ENCODE results near the gene KCNK18. TPM values are rescaled to one million over a fixed set of nuclear protein-coding genes. Genes with fewer than 3 reads are reported as not detected.

Gene KCNK18
- total RNA-seq, 1 donor from 2014 or later, result not detected

- no peak for TF ChIP-seq CTCF (IDR thresholded peaks at IDR 0.05; ENCODE audit: partially characterized antibody, unreplicated experiment)
- no peak overlapping the region for H3K4me3 Mint-ChIP-seq (ENCODE audit: unreplicated experiment)
- no peaks in the 10 kb centered on the region for H3K36me3 Mint-ChIP-seq (ENCODE audit: unreplicated experiment)
- H3K9me3 Mint-ChIP-seq (ENCODE audit: unreplicated experiment), result peaks cover 6% of the 10 kb centered on the region
- peaks cover 22% of the 10 kb centered on the region for H3K27me3 Mint-ChIP-seq (ENCODE audit: unreplicated experiment)
- no peak overlapping the region for H3K27ac Mint-ChIP-seq (ENCODE audit: unreplicated experiment)
- DNase-seq, result no peak
- H3K4me1 Mint-ChIP-seq (ENCODE audit: low read depth, unreplicated experiment), result peaks cover 2% of the 10 kb centered on the region
Observed at GRCh38 chr10:117167346-117167788, 29.9 kb upstream of the KCNK18 start.

GRCh38 chr10:117167789-117168674 lies 29.3 kb upstream of the KCNK18 start:
- no peak overlapping the region for H3K27ac Mint-ChIP-seq (ENCODE audit: unreplicated experiment)
- H3K36me3 Mint-ChIP-seq (ENCODE audit: unreplicated experiment), result no peaks in the 10 kb centered on the region
- peak; percentile 100 for TF ChIP-seq CTCF (IDR thresholded peaks at IDR 0.05; ENCODE audit: partially characterized antibody, unreplicated experiment)
- peak; percentile 85 for DNase-seq
- H3K9me3 Mint-ChIP-seq (ENCODE audit: unreplicated experiment), result peaks cover 6% of the 10 kb centered on the region
- peaks cover 22% of the 10 kb centered on the region for H3K27me3 Mint-ChIP-seq (ENCODE audit: unreplicated experiment)
- H3K4me1 Mint-ChIP-seq (ENCODE audit: low read depth, unreplicated experiment), result peaks cover 2% of the 10 kb centered on the region
- peak overlapping the region; percentile 61 for H3K4me3 Mint-ChIP-seq (ENCODE audit: unreplicated experiment)

GRCh38 chr10:117168729-117169128 lies 28.6 kb upstream of the KCNK18 start:
- DNase-seq, result no peak
- peaks cover 6% of the 10 kb centered on the region for H3K9me3 Mint-ChIP-seq (ENCODE audit: unreplicated experiment)
- no peak overlapping the region for H3K27ac Mint-ChIP-seq (ENCODE audit: unreplicated experiment)
- H3K4me3 Mint-ChIP-seq (ENCODE audit: unreplicated experiment), result peak overlapping the region; percentile 47
- H3K4me1 Mint-ChIP-seq (ENCODE audit: low read depth, unreplicated experiment), result peaks cover 2% of the 10 kb centered on the region
- H3K27me3 Mint-ChIP-seq (ENCODE audit: unreplicated experiment), result peaks cover 25% of the 10 kb centered on the region
- no peaks in the 10 kb centered on the region for H3K36me3 Mint-ChIP-seq (ENCODE audit: unreplicated experiment)
- no peak for TF ChIP-seq CTCF (IDR thresholded peaks at IDR 0.05; ENCODE audit: partially characterized antibody, unreplicated experiment)

- H3K4me3 Mint-ChIP-seq (ENCODE audit: unreplicated experiment), result no peak overlapping the region
- no peak for DNase-seq
- TF ChIP-seq CTCF (IDR thresholded peaks at IDR 0.05; ENCODE audit: partially characterized antibody, unreplicated experiment), result no peak
- H3K27me3 Mint-ChIP-seq (ENCODE audit: unreplicated experiment), result peaks cover 24% of the 10 kb centered on the region
- H3K4me1 Mint-ChIP-seq (ENCODE audit: low read depth, unreplicated experiment), result peaks cover 2% of the 10 kb centered on the region
- H3K36me3 Mint-ChIP-seq (ENCODE audit: unreplicated experiment), result no peaks in the 10 kb centered on the region
- H3K9me3 Mint-ChIP-seq (ENCODE audit: unreplicated experiment), result peaks cover 4% of the 10 kb centered on the region
- H3K27ac Mint-ChIP-seq (ENCODE audit: unreplicated experiment), result no peak overlapping the region
Observed at GRCh38 chr10:117169480-117169879, 27.8 kb upstream of the KCNK18 start.

GRCh38 chr10:117170244-117170643 lies 27.0 kb upstream of the KCNK18 start:
- no peak overlapping the region for H3K4me3 Mint-ChIP-seq (ENCODE audit: unreplicated experiment)
- peaks cover 2% of the 10 kb centered on the region for H3K9me3 Mint-ChIP-seq (ENCODE audit: unreplicated experiment)
- peaks cover 20% of the 10 kb centered on the region for H3K27me3 Mint-ChIP-seq (ENCODE audit: unreplicated experiment)
- no peak overlapping the region for H3K27ac Mint-ChIP-seq (ENCODE audit: unreplicated experiment)
- no peaks in the 10 kb centered on the region for H3K36me3 Mint-ChIP-seq (ENCODE audit: unreplicated experiment)
- H3K4me1 Mint-ChIP-seq (ENCODE audit: low read depth, unreplicated experiment), result peaks cover under 1% of the 10 kb centered on the region
- no peak for DNase-seq
- no peak for TF ChIP-seq CTCF (IDR thresholded peaks at IDR 0.05; ENCODE audit: partially characterized antibody, unreplicated experiment)

Measured in glutamatergic neuron (in vitro differentiated cells).